ENCODE results near the gene ZNF768. TPM values are rescaled to one million over a fixed set of nuclear protein-coding genes. Genes with fewer than 3 reads are reported as not detected.

ZNF768 gene
- total RNA-seq, 3 donors from 2014 or later = 23.3 to 33.2 (median 29.8) TPM

DNA sequence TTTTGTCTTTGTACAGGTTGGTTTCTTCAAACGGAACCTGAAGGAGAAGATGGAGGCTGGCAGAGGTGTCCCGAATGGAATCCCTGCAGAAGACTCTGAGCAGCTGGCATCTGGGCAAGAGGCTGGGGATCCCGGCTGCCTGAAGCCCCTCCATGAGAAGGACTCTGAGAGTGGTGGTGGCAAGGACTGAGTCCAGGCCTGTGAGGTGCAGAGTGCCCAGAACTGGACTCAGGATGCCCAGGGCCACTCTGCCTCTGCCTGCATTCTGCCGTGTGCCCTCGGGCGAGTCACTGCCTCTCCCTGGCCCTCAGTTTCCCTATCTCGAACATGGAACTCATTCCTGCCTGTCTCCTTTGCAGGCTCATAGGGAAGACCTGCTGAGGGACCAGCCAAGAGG lies 4.9 kb downstream of the ZNF768 start:
- no peaks in the 10 kb centered on the region for H3K9me3 ChIP-seq
- no peaks in the 10 kb centered on the region for H3K27me3 ChIP-seq
- no peak overlapping the region for H3K27ac ChIP-seq
- H3K4me1 ChIP-seq = peaks cover 0 to 3% of the 10 kb centered on the region in 2 donors
- TF ChIP-seq POLR2AphosphoS5 (IDR thresholded peaks at IDR 0.05) (no peak), POLR2A (IDR thresholded peaks at IDR 0.05) (no peak)
- TF ChIP-seq, protein P1, sequence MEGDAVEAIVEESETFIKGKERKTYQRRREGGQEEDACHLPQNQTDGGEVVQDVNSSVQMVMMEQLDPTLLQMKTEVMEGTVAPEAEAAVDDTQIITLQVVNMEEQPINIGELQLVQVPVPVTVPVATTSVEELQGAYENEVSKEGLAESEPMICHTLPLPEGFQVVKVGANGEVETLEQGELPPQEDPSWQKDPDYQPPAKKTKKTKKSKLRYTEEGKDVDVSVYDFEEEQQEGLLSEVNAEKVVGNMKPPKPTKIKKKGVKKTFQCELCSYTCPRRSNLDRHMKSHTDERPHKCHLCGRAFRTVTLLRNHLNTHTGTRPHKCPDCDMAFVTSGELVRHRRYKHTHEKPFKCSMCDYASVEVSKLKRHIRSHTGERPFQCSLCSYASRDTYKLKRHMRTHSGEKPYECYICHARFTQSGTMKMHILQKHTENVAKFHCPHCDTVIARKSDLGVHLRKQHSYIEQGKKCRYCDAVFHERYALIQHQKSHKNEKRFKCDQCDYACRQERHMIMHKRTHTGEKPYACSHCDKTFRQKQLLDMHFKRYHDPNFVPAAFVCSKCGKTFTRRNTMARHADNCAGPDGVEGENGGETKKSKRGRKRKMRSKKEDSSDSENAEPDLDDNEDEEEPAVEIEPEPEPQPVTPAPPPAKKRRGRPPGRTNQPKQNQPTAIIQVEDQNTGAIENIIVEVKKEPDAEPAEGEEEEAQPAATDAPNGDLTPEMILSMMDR (IDR thresholded peaks at IDR 0.05) = no peak
- intact Hi-C loops (cut with DNase I; ENCODE audit: low total_unique reads) = loop anchor here (10.0 kb wide), 1 partner anchor 97 kb away; no protein-coding TSS in a partner anchor
- no peak overlapping the region for H3K4me3 ChIP-seq
- peaks cover 6% of the 10 kb centered on the region for H3K36me3 ChIP-seq
- DNase-seq (ENCODE audit: low spot score in 2 of 2) = no peak

DNA sequence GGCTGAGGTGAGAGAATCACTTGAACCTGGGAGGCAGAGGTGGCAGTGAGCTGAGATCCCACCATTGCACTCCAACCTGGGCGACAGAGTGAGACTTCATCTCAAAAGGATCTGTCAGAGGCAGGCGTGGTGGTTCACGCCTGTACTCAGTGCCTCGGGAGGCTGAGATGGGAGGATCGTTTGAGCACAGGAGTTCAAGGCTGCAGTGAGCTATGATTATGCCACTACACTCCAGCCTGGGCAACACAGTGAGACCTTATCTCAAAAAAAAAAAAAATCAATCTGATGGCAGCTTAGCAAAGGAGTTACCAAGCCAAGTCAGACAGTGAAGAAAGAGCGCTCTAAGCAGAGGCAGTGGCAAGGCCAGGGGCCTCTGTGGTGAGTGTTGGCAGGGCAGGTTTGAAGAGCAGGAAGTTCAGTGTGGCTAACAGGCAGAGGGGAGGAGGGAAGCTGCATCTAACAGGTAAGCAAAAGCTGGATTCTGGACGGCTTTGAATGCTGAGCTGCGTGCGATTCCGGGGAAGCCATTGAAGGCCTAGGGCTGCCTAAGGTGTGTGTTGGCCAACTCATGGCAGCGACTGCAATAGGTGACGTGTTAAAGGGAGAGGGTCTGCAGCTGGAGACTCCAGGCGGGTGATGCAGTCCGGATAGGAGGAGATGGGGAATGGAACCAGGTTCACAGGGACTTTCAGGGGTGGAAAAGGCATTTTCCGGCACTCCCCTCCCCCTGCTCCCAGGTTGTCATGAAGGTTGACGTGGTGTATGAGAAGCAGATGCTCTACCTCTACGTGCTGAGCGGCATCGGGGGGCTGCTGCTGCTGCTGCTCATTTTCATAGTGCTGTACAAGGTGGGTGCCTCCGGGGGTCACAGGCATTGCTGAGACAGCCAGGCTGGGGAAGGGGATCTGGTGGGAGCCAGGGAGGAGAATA lies 7.0 kb downstream of the ZNF768 start:
- no peaks in the 10 kb centered on the region for H3K27me3 ChIP-seq
- no peak overlapping the region for H3K27ac ChIP-seq
- DNase-seq (ENCODE audit: low spot score in 2 of 2) = no peak
- intact Hi-C loops (cut with DNase I; ENCODE audit: low total_unique reads) = loop anchor here (10.0 kb wide), 1 partner anchor 95 kb away; no protein-coding TSS in a partner anchor
- H3K4me1 ChIP-seq = no peaks in the 10 kb centered on the region
- TF ChIP-seq, protein P1 (IDR thresholded peaks at IDR 0.05) = no peak
- no peak for TF ChIP-seq POLR2AphosphoS5 (IDR thresholded peaks at IDR 0.05)
- TF ChIP-seq POLR2A (IDR thresholded peaks at IDR 0.05) = no peak
- H3K4me3 ChIP-seq = no peak overlapping the region
- no peaks in the 10 kb centered on the region for H3K9me3 ChIP-seq
- H3K36me3 ChIP-seq = peaks cover under 1% of the 10 kb centered on the region

DNA sequence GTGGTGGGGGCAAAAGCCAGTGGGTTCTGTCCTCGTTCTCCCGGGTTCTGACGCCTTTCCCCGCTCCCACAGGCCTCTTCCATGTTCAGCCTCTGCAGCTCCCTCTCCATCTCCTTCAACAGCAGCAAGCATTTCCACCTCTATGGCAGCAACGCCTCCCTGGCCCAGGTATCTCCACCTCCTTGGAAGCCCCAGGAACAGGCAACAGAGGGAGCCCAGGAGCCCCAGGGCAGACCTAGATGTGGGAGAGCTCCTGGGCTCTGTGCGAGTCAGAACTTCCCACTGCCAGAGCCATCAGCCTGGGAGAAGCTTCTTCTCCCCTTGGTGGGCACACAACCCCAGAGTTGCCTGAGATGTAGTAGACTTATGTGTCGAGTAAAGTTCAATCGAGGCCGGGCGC lies 7.8 kb downstream of the ZNF768 start:
- H3K27me3 ChIP-seq = no peaks in the 10 kb centered on the region
- no peaks in the 10 kb centered on the region for H3K36me3 ChIP-seq
- H3K4me3 ChIP-seq = no peak overlapping the region
- no peaks in the 10 kb centered on the region for H3K4me1 ChIP-seq
- DNase-seq (ENCODE audit: low spot score in 2 of 2) = no peak
- H3K9me3 ChIP-seq = no peaks in the 10 kb centered on the region
- H3K27ac ChIP-seq = no peak overlapping the region
- intact Hi-C loops (cut with DNase I; ENCODE audit: low total_unique reads) = no loop called here
- no peak for TF ChIP-seq POLR2A (IDR thresholded peaks at IDR 0.05)
- TF ChIP-seq, protein P1 (IDR thresholded peaks at IDR 0.05) = no peak
- no peak for TF ChIP-seq POLR2AphosphoS5 (IDR thresholded peaks at IDR 0.05)

DNA sequence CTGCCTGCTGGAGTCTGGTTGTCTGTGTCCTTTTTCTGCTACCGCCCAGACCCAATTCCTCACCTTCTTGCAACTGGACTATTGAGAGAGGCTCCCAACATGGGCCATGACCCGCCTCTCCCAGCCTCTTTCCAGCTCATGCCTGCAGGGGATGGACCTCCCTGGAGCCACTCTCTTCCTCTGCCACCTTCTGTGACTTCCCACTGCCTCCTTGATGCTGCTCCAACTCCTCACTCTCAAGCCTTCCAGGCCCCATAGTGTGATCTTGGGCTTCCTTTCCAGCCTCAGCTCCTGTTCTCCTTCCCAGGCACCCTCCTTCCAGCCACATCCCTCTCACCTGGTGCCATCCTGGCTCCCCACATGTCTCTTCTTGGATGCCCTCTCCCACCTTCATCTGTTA lies 11.1 kb downstream of the ZNF768 start:
- Histone ChIP-seq H3K4me3 (no peak overlapping the region), H3K27ac (no peak overlapping the region), H3K36me3 (no peaks in the 10 kb centered on the region), H3K27me3 (no peaks in the 10 kb centered on the region), H3K4me1 (no peaks in the 10 kb centered on the region), H3K9me3 (no peaks in the 10 kb centered on the region)
- TF ChIP-seq POLR2AphosphoS5 (IDR thresholded peaks at IDR 0.05) (no peak), POLR2A (IDR thresholded peaks at IDR 0.05) (no peak)
- TF ChIP-seq, protein P1 (IDR thresholded peaks at IDR 0.05) = no peak
- DNase-seq (ENCODE audit: low spot score in 2 of 2) = no peak
- intact Hi-C loops (cut with DNase I; ENCODE audit: low total_unique reads) = no loop called here

DNA sequence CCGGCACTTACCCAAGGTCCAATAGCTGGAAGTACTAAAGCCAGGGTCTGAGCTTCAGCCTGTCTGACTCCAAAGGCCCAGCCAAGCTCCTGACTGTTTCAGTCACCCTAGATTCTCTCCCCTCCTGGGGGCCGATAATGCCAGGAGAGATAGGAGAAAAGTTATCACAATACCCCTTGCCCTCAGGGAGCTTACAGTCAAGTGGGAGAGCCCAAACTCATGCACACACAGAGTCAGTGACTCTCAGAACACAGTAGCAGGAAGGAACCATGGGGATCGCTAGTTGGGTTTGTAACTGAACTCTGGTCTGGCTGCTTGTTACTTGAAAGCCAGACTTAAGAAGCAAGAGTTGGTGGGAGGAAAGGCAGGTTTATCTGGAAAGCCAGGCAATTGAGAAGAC lies 14.9 kb downstream of the ZNF768 start:
- no peaks in the 10 kb centered on the region for H3K9me3 ChIP-seq
- TF ChIP-seq POLR2A (IDR thresholded peaks at IDR 0.05) = no peak
- TF ChIP-seq, protein P1 (IDR thresholded peaks at IDR 0.05) = no peak
- TF ChIP-seq POLR2AphosphoS5 (IDR thresholded peaks at IDR 0.05) = no peak
- H3K27ac ChIP-seq = no peak overlapping the region
- DNase-seq (ENCODE audit: low spot score in 2 of 2) = no peak
- no peak overlapping the region for H3K4me3 ChIP-seq
- no peaks in the 10 kb centered on the region for H3K36me3 ChIP-seq
- intact Hi-C loops (cut with DNase I; ENCODE audit: low total_unique reads) = no loop called here
- H3K4me1 ChIP-seq = no peaks in the 10 kb centered on the region
- H3K27me3 ChIP-seq = no peaks in the 10 kb centered on the region

All from breast epithelium (tissue), 4 donors.